DMS 273 (cell line): Measurements from ENCODE around the gene STX3.
"Not testable (repeated sequence)": the region's sequence is repeated elsewhere in the genome, so short reads cannot be mapped to it uniquely, and the experiment has no call there.

ENCODE experiments used
- DNase-seq: peaks from one replicate; lab custom pipeline; 2025; ENCODE audit not compliant: unreplicated experiment; lab: John Stamatoyannopoulos, UW

STX3 gene

GRCh38 chr11:59785818-59786217 is 30.6 kb downstream of the STX3 start:
- no peak for DNase-seq

- no peak for DNase-seq
Observed at GRCh38 chr11:59787255-59787588, 32.0 kb downstream of the STX3 start.

GRCh38 chr11:59787816-59788215 is 32.6 kb downstream of the STX3 start:
- DNase-seq = no peak

GRCh38 chr11:59791639-59792038 is 36.5 kb downstream of the STX3 start:
- DNase-seq = no peak

GRCh38 chr11:59792507-59792906 is 37.3 kb downstream of the STX3 start:
- DNase-seq = no peak

GRCh38 chr11:59794417-59794816 is 39.2 kb downstream of the STX3 start:
- DNase-seq = no peak

GRCh38 chr11:59800390-59801025 is 45.3 kb downstream of the STX3 start:
- DNase-seq = no peak

- DNase-seq = peak; percentile 19
Observed at GRCh38 chr11:59801160-59801706, 46.1 kb downstream of the STX3 start.

GRCh38 chr11:59801981-59802638 is 46.9 kb downstream of the STX3 start:
- peak; percentile 4 for DNase-seq

- peak; percentile 62 for DNase-seq
Observed at GRCh38 chr11:59802639-59803176, 47.5 kb downstream of the STX3 start.

GRCh38 chr11:59804061-59804460 is 48.9 kb downstream of the STX3 start:
- no peak for DNase-seq

- DNase-seq = no peak
Observed at GRCh38 chr11:59807047-59807610, 52.0 kb downstream of the STX3 start.

GRCh38 chr11:59810189-59810910 is 55.2 kb downstream of the STX3 start, which contains the start of gene MRPL16:
TSS of gene MRPL16 (minus strand) at chr11:59810778. CDS start at chr11:59810658, 120 bp downstream.
- DNase-seq = peak; percentile 91

GRCh38 chr11:59810911-59811259 is 55.7 kb downstream of the STX3 start:
- no peak for DNase-seq

- DNase-seq = no peak
Observed at GRCh38 chr11:59812220-59812619, 57.0 kb downstream of the STX3 start.

GRCh38 chr11:59813364-59813763 is 58.2 kb downstream of the STX3 start:
- no peak for DNase-seq

GRCh38 chr11:59814021-59814420 is 58.8 kb downstream of the STX3 start:
- DNase-seq = no peak

- DNase-seq = no peak
Observed at GRCh38 chr11:59815754-59816153, 60.6 kb downstream of the STX3 start.

GRCh38 chr11:59816434-59816833 is 61.3 kb downstream of the STX3 start:
- DNase-seq = not testable (repeated sequence)

- DNase-seq = no peak
Observed at GRCh38 chr11:59818572-59818971, 63.4 kb downstream of the STX3 start.

- DNase-seq = peak; percentile 69
Observed at GRCh38 chr11:59822989-59823566, 67.9 kb downstream of the STX3 start.
